Measurements from ENCODE around the gene BBLN.

BBLN gene

GRCh38 chr9:128123451-128124080 is 36.5 kb upstream of the BBLN start:
- Histone ChIP-seq H3K27ac (ENCODE audit: low read length) (no peak overlapping the region), H3K9me3 (ENCODE audit: insufficient read depth, low read length) (no peaks in the 10 kb centered on the region), H3K4me1 (ENCODE audit: low read length) (peaks cover 18% of the 10 kb centered on the region), H2AFZ (ENCODE audit: low read depth, low read length) (no peak overlapping the region), H3K36me3 (replicated peaks; ENCODE audit: low read depth, low read length) (peaks cover 21% of the 10 kb centered on the region), H3K4me3 (ENCODE audit: low read length) (no peak overlapping the region), H3K9ac (ENCODE audit: low read length) (no peak overlapping the region), H3K4me2 (ENCODE audit: low read length) (no peak overlapping the region), H3K27me3 (ENCODE audit: low read depth, low read length) (no peaks in the 10 kb centered on the region), H3K79me2 (ENCODE audit: low read length) (peaks cover 37% of the 10 kb centered on the region), H4K20me1 (ENCODE audit: insufficient read depth, low read length) (peaks cover 6% of the 10 kb centered on the region; the same call in 1 of the 2 replicates)
- TF ChIP-seq EZH2phosphoT487 (IDR thresholded peaks at IDR 0.05; ENCODE audit: low read depth): no peak
- no peak for TF ChIP-seq CTCF (IDR thresholded peaks at IDR 0.05; ENCODE audit: low read depth, low read length)

GRCh38 chr9:128124451-128124850 is 35.6 kb upstream of the BBLN start:
- Histone ChIP-seq H3K9ac (ENCODE audit: low read length) (no peak overlapping the region), H3K79me2 (ENCODE audit: low read length) (peaks cover 37% of the 10 kb centered on the region), H2AFZ (ENCODE audit: low read depth, low read length) (no peak overlapping the region), H3K9me3 (ENCODE audit: insufficient read depth, low read length) (no peaks in the 10 kb centered on the region), H3K27me3 (ENCODE audit: low read depth, low read length) (no peaks in the 10 kb centered on the region), H3K27ac (ENCODE audit: low read length) (peak overlapping the region; percentile 88), H3K36me3 (replicated peaks; ENCODE audit: low read depth, low read length) (peaks cover 21% of the 10 kb centered on the region), H3K4me3 (ENCODE audit: low read length) (no peak overlapping the region), H3K4me1 (ENCODE audit: low read length) (peaks cover 22% of the 10 kb centered on the region), H3K4me2 (ENCODE audit: low read length) (peak overlapping the region; percentile 98), H4K20me1 (ENCODE audit: insufficient read depth, low read length) (peaks cover 6% of the 10 kb centered on the region; the same call in 1 of the 2 replicates)
- TF ChIP-seq CTCF (IDR thresholded peaks at IDR 0.05; ENCODE audit: low read depth, low read length): no peak
- TF ChIP-seq EZH2phosphoT487 (IDR thresholded peaks at IDR 0.05; ENCODE audit: low read depth): no peak

- Histone ChIP-seq H3K4me3 (ENCODE audit: low read length) (peak overlapping the region; percentile 87), H3K4me2 (ENCODE audit: low read length) (peak overlapping the region; percentile 98), H3K27ac (ENCODE audit: low read length) (peak overlapping the region; percentile 88), H3K79me2 (ENCODE audit: low read length) (peaks cover 37% of the 10 kb centered on the region), H3K9ac (ENCODE audit: low read length) (peak overlapping the region; percentile 94), H3K36me3 (replicated peaks; ENCODE audit: low read depth, low read length) (peaks cover 20% of the 10 kb centered on the region), H2AFZ (ENCODE audit: low read depth, low read length) (no peak overlapping the region), H3K4me1 (ENCODE audit: low read length) (peaks cover 22% of the 10 kb centered on the region), H4K20me1 (ENCODE audit: insufficient read depth, low read length) (peaks cover 6% of the 10 kb centered on the region; the same call in 1 of the 2 replicates), H3K27me3 (ENCODE audit: low read depth, low read length) (no peaks in the 10 kb centered on the region), H3K9me3 (ENCODE audit: insufficient read depth, low read length) (no peaks in the 10 kb centered on the region)
- peak; percentile 81 for TF ChIP-seq CTCF (IDR thresholded peaks at IDR 0.05; ENCODE audit: low read depth, low read length)
- TF ChIP-seq EZH2phosphoT487 (IDR thresholded peaks at IDR 0.05; ENCODE audit: low read depth): no peak
These were observed 35.0 kb upstream of the BBLN start for GRCh38 chr9:128124873-128125579.

GRCh38 chr9:128125580-128126354 is 34.3 kb upstream of the BBLN start:
- Histone ChIP-seq H3K4me2 (ENCODE audit: low read length) (peak overlapping the region; percentile 98), H3K9me3 (ENCODE audit: insufficient read depth, low read length) (no peaks in the 10 kb centered on the region), H3K36me3 (replicated peaks; ENCODE audit: low read depth, low read length) (peaks cover 15% of the 10 kb centered on the region), H2AFZ (ENCODE audit: low read depth, low read length) (no peak overlapping the region), H3K79me2 (ENCODE audit: low read length) (peaks cover 37% of the 10 kb centered on the region), H3K27me3 (ENCODE audit: low read depth, low read length) (no peaks in the 10 kb centered on the region), H3K27ac (ENCODE audit: low read length) (peak overlapping the region; percentile 88), H3K4me3 (ENCODE audit: low read length) (peak overlapping the region; percentile 87), H3K9ac (ENCODE audit: low read length) (peak overlapping the region; percentile 94), H4K20me1 (ENCODE audit: insufficient read depth, low read length) (peaks cover 6% of the 10 kb centered on the region; the same call in 1 of the 2 replicates), H3K4me1 (ENCODE audit: low read length) (peaks cover 22% of the 10 kb centered on the region)
- TF ChIP-seq EZH2phosphoT487 (IDR thresholded peaks at IDR 0.05; ENCODE audit: low read depth): no peak
- TF ChIP-seq CTCF (IDR thresholded peaks at IDR 0.05; ENCODE audit: low read depth, low read length): no peak
